Occipital lobe (tissue), 2 donors: ENCODE data around the gene HEATR3. TPM values are rescaled to one million over a fixed set of nuclear protein-coding genes. Genes with fewer than 3 reads are reported as not detected.
A peak's percentile ranks its signal among the peaks of the same experiment; 100 is the strongest.

Source experiments
- DNase-seq: peaks from one replicate; lab custom pipeline; 2025; lab: John Stamatoyannopoulos, UW
- total RNA-seq: library from RNA; depleted of rRNA; stranded (reverse); fragments of >200 nt; gene quantifications from one replicate; pipeline ENCODE4 v1.2.3, GENCODE V29; 2014

The HEATR3 gene
- total RNA-seq: 35.2 TPM

GRCh38 chr16:50065624-50066481 is at the start of gene HEATR3:
Gene HEATR3 (plus strand): TSS chr16:50065970. CDS start chr16:50066132, 162 bp downstream.
- DNase-seq: peak; percentile 92

GRCh38 chr16:50017553-50017952 is 48.2 kb upstream of the HEATR3 start:
- DNase-seq: no peak

GRCh38 chr16:50021544-50021943 is 44.2 kb upstream of the HEATR3 start:
- DNase-seq: no peak

- no peak for DNase-seq
Measured at GRCh38 chr16:50023641-50024040, 42.1 kb upstream of the HEATR3 start.

GRCh38 chr16:50024207-50024606 is 41.6 kb upstream of the HEATR3 start:
- no peak for DNase-seq

GRCh38 chr16:50024684-50025536 is 40.9 kb upstream of the HEATR3 start, which contains the start of gene CNEP1R1:
Gene CNEP1R1 (plus strand): TSS chr16:50025225. CDS start chr16:50025316, 91 bp downstream.
- peak; percentile 94 for DNase-seq

- no peak for DNase-seq
Measured at GRCh38 chr16:50025537-50025931, 40.2 kb upstream of the HEATR3 start.

- no peak for DNase-seq
Measured at GRCh38 chr16:50027829-50028228, 37.9 kb upstream of the HEATR3 start.

- no peak for DNase-seq
Measured at GRCh38 chr16:50035468-50035992, 30.2 kb upstream of the HEATR3 start.

- DNase-seq: no peak
Measured at GRCh38 chr16:50036426-50036825, 29.3 kb upstream of the HEATR3 start.

- no peak for DNase-seq
Measured at GRCh38 chr16:50037662-50038220, 28.0 kb upstream of the HEATR3 start.

- DNase-seq: no peak
Measured at GRCh38 chr16:50038286-50038685, 27.5 kb upstream of the HEATR3 start.

- DNase-seq: no peak
Measured at GRCh38 chr16:50038756-50039529, 26.8 kb upstream of the HEATR3 start.

GRCh38 chr16:50040018-50040417 is 25.8 kb upstream of the HEATR3 start:
- DNase-seq: no peak

- no peak for DNase-seq
Measured at GRCh38 chr16:50040710-50041109, 25.1 kb upstream of the HEATR3 start.

- no peak for DNase-seq
Measured at GRCh38 chr16:50043358-50043757, 22.4 kb upstream of the HEATR3 start.

GRCh38 chr16:50045412-50045811 is 20.4 kb upstream of the HEATR3 start:
- DNase-seq: no peak

- no peak for DNase-seq
Measured at GRCh38 chr16:50046853-50047252, 18.9 kb upstream of the HEATR3 start.

- no peak for DNase-seq
Measured at GRCh38 chr16:50047864-50048263, 17.9 kb upstream of the HEATR3 start.

- no peak for DNase-seq
Measured at GRCh38 chr16:50050802-50051201, 15.0 kb upstream of the HEATR3 start.

- DNase-seq: no peak
Measured at GRCh38 chr16:50056226-50056625, 9.5 kb upstream of the HEATR3 start.
